Tibial nerve (tissue), 3 donors: Measurements from ENCODE around the gene WNT9A.

Experiments
- POLR2A ChIP-seq, 2 donors: fragments of 450-650 bp; IDR thresholded peaks; one replicate each; pipeline ENCODE4 v1.6.1; 2017; ENCODE audit warnings: antibody characterized with exemption in 2 of 2, mild to moderate bottlenecking in 2 of 2, moderate library complexity in 2 of 2
- TF ChIP-seq, protein P1 (sequence below), 5 experiments: fragments of 200-600 bp in 3 of 5; fragments of 450-650 bp in 2 of 5; sonication (generic) in 3 of 5; IDR thresholded peaks; one replicate each; pipeline ENCODE4 v1.5.1; 2016 to 2019; ENCODE audit warnings: antibody characterized with exemption in 5 of 5, mild to moderate bottlenecking in 3 of 5, moderate library complexity in 2 of 5

DNA sequence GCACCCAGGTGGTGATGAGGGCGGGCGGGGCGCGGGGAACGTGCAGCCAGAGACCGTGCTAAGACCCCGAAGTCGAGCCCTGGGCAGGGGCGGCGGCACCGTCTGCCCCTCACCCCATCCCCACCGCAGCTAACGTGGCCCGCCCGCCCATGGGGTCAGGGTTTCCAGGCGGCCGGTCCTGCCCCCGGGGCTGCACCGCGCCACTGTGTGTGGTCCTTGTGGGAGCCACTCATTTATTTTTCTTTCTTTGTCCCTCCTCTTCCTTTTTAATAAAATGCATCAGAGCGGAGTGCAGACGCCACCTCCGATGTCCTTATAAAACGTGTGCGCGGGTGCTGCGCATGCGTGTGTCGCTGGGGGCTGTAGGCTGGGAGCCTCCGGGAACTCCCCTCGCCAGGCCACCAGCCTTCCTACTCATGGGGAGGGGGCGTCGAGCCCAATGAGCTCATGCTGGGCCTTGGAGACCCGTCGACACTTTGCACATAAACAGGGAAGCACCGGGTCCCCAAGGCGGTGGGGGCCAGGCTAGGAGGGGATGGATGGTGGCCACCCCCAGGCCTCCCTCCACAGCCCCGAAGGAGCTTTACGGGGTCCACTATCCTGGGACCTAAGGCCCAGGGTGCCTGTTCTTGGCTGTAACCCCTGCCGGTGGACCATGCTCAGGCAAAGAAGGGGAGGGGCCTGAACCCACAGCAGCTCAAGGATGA, 59.9 kb downstream of the WNT9A start:
- TF ChIP-seq, protein P1, sequence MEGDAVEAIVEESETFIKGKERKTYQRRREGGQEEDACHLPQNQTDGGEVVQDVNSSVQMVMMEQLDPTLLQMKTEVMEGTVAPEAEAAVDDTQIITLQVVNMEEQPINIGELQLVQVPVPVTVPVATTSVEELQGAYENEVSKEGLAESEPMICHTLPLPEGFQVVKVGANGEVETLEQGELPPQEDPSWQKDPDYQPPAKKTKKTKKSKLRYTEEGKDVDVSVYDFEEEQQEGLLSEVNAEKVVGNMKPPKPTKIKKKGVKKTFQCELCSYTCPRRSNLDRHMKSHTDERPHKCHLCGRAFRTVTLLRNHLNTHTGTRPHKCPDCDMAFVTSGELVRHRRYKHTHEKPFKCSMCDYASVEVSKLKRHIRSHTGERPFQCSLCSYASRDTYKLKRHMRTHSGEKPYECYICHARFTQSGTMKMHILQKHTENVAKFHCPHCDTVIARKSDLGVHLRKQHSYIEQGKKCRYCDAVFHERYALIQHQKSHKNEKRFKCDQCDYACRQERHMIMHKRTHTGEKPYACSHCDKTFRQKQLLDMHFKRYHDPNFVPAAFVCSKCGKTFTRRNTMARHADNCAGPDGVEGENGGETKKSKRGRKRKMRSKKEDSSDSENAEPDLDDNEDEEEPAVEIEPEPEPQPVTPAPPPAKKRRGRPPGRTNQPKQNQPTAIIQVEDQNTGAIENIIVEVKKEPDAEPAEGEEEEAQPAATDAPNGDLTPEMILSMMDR (IDR thresholded peaks at IDR 0.05) = no peak
- peak in 1 of 2 donors; percentile 15 for TF ChIP-seq POLR2A (IDR thresholded peaks at IDR 0.05)
